ENCODE measurements around the gene FOXI2.

Gene FOXI2

DNA sequence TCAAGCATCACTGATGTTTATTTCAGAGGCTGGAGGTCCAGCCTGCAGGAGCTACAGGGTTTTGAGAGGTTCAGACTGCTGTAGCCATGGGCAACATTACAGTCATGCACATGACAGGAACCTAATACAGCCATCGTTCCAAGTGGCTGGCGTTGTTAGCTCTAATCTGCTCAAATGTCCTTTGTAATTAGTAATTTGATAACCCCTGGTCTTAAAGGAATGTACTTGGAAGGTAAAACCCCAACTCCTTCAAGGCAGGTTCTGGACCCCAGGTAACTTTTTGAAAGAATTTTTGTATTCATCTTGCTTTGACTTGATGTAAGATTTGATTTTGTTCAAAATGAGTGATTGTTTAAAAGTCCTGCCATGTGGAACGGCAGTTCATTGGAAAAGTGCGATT, 34.7 kb upstream of the FOXI2 start:
- no peak for DNase-seq (ENCODE audit: low spot score)
- TF ChIP-seq CTCF (IDR thresholded peaks at IDR 0.05; ENCODE audit: extremely low read depth, missing control alignments) = no peak

GRCh38 chr10:127715249-127715648, 21.7 kb upstream of the FOXI2 start:
- no peak for DNase-seq (ENCODE audit: low spot score)
- TF ChIP-seq CTCF (IDR thresholded peaks at IDR 0.05; ENCODE audit: extremely low read depth, missing control alignments) = no peak

DNA sequence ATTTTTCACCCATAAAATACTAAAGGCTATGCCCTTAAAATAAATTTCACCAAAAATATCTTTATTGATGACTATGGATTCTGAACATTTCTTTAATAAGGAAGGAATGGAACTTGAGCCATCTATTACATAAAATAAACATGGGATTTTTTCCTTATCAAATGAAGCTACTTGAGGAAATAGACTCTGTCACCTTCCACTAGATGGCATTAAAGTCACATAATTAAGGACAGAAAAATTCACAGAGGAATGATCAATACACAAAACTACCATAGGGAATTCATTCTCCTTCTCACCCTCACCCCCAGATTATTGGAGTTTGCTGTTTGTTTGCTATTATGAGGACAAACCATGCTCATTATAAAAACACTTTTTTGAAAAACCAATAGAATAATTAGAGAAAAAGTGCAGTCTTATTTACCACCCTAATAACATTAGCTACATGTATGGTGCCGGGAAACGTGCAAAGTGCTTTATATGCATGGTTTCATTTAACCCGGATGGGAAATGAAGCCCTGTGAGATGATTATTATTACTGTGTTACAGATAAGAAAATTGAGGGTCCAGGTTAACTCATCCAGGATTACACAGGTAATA, 21.1 kb upstream of the FOXI2 start:
- no peak for TF ChIP-seq CTCF (IDR thresholded peaks at IDR 0.05; ENCODE audit: extremely low read depth, missing control alignments)
- peak; percentile 21 for DNase-seq (ENCODE audit: low spot score)

DNA sequence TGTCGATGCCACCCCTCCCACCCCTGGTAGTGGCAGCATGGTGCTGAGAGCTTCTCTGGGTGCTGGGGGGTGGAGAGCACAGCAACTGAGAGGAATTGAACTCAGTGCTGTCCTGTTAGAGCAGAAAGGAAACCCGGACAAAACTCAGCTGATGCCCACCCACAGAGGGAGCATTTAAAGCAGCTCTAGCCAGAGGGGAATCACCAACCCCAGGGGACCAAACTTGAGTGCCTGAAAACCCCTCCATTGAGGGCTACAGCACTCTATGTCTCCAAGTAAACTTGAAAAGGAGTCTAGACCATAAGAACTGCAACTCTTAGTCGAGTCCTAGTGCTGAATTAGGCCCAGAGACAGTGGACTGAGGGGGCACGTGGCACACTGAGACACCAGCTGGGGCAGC, 16.8 kb upstream of the FOXI2 start:
- DNase-seq (ENCODE audit: low spot score) = no peak
- TF ChIP-seq CTCF (IDR thresholded peaks at IDR 0.05; ENCODE audit: extremely low read depth, missing control alignments) = no peak

GRCh38 chr10:127720903-127721302, 16.1 kb upstream of the FOXI2 start:
- no peak for DNase-seq (ENCODE audit: low spot score)

GRCh38 chr10:127734753-127735152, 2.2 kb upstream of the FOXI2 start:
- no peak for DNase-seq (ENCODE audit: low spot score)

More at GRCh38 chr10:127720903-127721302, 16.1 kb upstream of the FOXI2 start:
- no peak for TF ChIP-seq CTCF (IDR thresholded peaks at IDR 0.05; ENCODE audit: extremely low read depth, missing control alignments)

GRCh38 chr10:127735156-127735555, 1.8 kb upstream of the FOXI2 start:
- no peak for TF ChIP-seq CTCF (IDR thresholded peaks at IDR 0.05; ENCODE audit: extremely low read depth, missing control alignments)
- no peak for DNase-seq (ENCODE audit: low spot score)

More at GRCh38 chr10:127734753-127735152, 2.2 kb upstream of the FOXI2 start:
- TF ChIP-seq CTCF (IDR thresholded peaks at IDR 0.05; ENCODE audit: extremely low read depth, missing control alignments) = no peak

Measured in GM20000 (cell line).